GM19324 (cell line): ENCODE results near the gene CDH10.

Source experiments
- ATAC-seq: cut with Tn5 transposase; IDR thresholded peaks from one replicate; pipeline ENCODE4 v1.9.1; 2021; ENCODE audit warnings: mild to moderate bottlenecking, moderate library complexity; ENCODE audit not compliant: unreplicated experiment, low FRiP score

CDH10 gene

DNA sequence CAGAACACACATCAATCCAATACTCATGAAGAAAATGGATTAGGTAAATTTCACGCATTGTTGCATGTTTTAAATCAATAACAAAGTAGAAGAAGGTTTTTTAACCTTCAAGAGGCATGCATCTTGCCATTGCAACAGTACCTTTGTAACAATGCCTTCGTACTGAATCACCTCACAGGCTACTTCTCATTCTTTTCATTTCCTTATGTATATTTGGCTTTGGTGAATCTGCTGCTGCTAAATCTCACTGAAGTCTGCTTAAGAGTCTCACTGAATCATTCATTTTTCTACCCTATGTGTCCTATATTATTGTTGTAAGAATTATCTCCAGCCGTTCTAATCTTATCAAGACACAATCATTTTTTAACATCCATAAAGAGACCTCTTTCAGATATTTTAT, 152.5 kb downstream of the CDH10 start:
- ATAC-seq = no peak

- no peak for ATAC-seq
Measured at GRCh38 chr5:24491490-24491889, 153.3 kb downstream of the CDH10 start.

DNA sequence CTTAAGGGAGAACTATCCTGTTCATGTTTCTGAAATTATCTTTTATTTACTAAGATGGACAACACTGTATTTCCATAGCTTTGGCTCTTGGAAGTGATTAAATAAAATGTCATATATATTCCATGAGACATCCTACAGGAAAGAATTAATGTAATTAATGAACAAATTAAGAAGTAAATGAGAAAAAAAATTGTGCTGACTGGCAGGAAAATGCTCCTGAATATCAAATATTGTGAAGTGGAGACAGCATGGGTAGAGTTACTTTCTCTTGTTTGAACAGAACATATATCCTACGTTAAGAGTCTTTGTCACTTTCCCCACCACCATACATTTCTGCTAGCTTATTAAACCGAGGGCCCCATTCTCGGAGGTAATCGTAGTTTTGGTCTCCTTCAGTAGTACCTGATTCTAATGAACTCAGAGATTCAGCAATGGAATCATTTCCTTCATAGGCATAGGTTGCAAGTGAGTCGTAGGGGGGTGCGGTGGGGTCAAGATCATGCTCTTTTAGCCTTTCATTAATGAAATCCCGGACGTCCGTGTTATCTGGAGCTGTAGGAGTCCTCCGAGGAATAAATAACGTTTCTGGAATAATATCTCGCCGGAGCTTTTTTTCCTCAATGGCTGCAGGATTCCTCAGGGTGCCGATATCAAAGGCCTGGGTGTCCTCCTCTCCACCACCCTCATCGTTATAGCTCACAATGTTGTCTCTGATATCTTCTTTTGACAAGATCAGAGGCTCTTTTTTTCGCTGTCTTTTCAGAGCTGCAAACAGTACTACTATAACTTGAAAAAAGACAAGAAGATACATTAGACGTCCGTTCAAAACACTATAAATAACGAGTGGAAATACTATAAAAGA, 157.2 kb downstream of the CDH10 start:
- ATAC-seq = no peak

GRCh38 chr5:24480952-24481351, 163.8 kb downstream of the CDH10 start:
- no peak for ATAC-seq

DNA sequence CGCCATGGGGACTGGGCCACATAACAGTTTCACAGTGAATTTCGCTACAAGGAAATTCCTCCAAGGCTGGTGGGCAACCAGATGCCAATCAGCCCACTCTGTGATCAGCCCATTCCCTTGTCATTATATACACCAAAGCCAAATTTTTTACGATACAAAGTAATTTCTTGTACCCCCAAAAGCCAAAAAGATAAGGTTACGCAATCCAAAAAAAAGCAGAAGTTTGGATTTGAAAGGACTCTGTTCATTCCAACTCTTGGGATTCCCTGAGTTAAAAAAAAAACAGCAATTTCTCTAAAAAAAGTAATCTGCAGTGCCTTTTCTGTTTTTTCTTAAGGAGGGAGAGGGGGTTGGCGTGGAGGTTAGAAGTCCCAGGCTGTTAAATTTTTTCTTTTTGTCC, 166.8 kb downstream of the CDH10 start:
- ATAC-seq = no peak

- ATAC-seq = no peak
Measured at GRCh38 chr5:24475101-24475500, 169.7 kb downstream of the CDH10 start.

DNA sequence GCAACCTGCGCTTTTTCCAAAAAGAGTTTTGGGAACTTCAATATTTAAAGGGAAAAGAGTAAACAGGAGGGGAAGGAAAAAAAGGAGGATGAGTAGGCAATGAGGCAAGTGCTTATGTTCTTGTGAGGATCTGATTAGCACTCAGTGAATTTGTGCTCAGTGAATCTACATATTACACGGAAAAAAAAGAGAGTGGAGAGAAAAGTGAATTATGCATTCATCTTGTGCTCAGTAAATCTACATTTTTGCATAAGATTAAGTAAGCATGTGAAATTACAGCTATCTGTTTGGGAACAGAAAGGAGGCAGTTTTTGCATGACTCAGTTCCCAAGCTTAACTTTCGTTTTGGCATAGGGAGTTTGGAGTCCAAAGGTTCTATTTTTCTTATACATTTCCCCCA, 170.1 kb downstream of the CDH10 start:
- ATAC-seq = no peak

GRCh38 chr5:24472518-24472917, 172.3 kb downstream of the CDH10 start:
- no peak for ATAC-seq

DNA sequence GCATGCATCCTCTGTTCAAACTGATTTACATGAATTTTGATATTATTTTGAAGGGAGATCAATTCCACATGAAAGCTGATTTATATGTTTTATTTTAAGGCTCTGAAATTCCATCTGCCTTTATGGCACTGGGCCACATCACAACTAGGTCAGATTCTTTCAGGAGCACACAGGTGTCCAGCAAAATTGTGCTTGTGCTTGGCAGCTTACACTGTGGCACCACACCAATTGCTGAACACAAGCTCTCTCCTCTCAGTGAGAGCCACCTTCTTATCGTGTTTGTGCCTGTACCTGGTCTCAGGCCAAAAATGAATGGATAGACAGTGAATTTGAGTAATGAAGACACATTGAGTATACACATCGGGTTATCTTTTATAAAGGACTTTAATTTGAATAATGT, 200.4 kb downstream of the CDH10 start:
- ATAC-seq = no peak

DNA sequence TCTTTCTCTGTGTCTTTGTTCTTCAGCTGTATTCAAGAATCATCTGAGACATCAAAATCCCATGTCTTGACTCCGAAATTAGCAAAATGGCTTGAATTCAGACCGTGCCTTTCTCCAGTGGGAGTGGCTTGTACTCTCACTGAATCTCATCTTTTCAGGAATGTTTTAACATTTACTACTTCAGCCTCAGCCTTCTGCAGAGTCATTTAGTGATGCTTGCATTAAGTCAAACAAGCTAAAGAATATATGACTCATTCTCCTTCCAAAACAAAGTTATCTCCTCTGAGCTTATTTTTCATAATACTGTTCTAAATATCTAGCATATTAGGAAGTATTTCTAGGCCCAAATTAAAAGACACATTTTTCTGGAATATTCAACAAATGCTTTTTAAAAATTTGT, 205.3 kb downstream of the CDH10 start:
- ATAC-seq = no peak
